IMR-90 (cell line): ENCODE data around the gene VILL. TPM values are rescaled to one million over a fixed set of nuclear protein-coding genes. Genes with fewer than 3 reads are reported as not detected.

Experiments
- ATAC-seq: fragments of 200-7000 bp; cut with Tn5 transposase; 2 replicates; pipeline ENCODE4 v1.9.1; 2020; ENCODE audit warnings: low read depth, mild to moderate bottlenecking, moderate library complexity
- BruUV-seq: library from RNA; stranded (reverse); fragments of 400-500 nt; replicated peaks from 2 replicates; lab custom pipeline; 2021; lab: Mats Ljungman, UMichigan
- CTCF ChIA-PET: fragments of 300-600 bp; formaldehyde crosslinking; extraction: SDS; loops from one replicate; lab custom pipeline; 2021; ENCODE audit warnings: antibody characterized with exemption; lab: Yijun Ruan, JAX
- POLR2A ChIA-PET: fragments of 300-600 bp; sonication (Branson Sonifier 250); formaldehyde crosslinking; loops from one replicate; lab custom pipeline; 2022; ENCODE audit warnings: antibody characterized with exemption; ENCODE audit not compliant: unreplicated experiment; lab: Charles Lee
- DNase-seq: peaks from one replicate; pipeline ENCODE4 v3.0.0; 2013
- H2AFZ ChIP-seq: replicated peaks from 2 replicates; pipeline ENCODE3; 2013; ENCODE audit warnings: low read length, mild to moderate bottlenecking; ENCODE audit not compliant: poor library complexity
- H2AK5ac ChIP-seq: 2 replicates; pipeline ENCODE4 v1.6.1; 2013; ENCODE audit warnings: low read depth, low read length, inconsistent platforms
- H2AK9ac ChIP-seq: replicated peaks from 2 replicates; pipeline ENCODE3; 2013; ENCODE audit warnings: mild to moderate bottlenecking, low read depth, low read length, moderate library complexity; ENCODE audit not compliant: poor library complexity
- H2BK120ac ChIP-seq: 2 replicates; pipeline ENCODE4 v1.6.1; 2013; ENCODE audit warnings: low read depth, low read length, inconsistent platforms
- H2BK15ac ChIP-seq: 3 replicates; pipeline ENCODE4 v1.6.1; 2013; ENCODE audit warnings: low read depth, low read length, inconsistent platforms
- H2BK20ac ChIP-seq: 2 replicates; pipeline ENCODE4 v1.6.1; 2013; ENCODE audit warnings: low read depth, mild to moderate bottlenecking, inconsistent platforms, low read length, moderate library complexity
- H2BK5ac ChIP-seq: 2 replicates; pipeline ENCODE4 v1.6.1; 2013; ENCODE audit warnings: mild to moderate bottlenecking, low read depth, low read length, inconsistent platforms; ENCODE audit not compliant: poor library complexity, severe bottlenecking
- H3K14ac ChIP-seq: replicated peaks from 2 replicates; pipeline ENCODE4 v1.6.1; 2013; ENCODE audit warnings: low read depth, low read length, inconsistent platforms
- H3K18ac ChIP-seq: 2 replicates; pipeline ENCODE4 v1.6.1; 2013; ENCODE audit warnings: low read depth, low read length, control low read depth
- H3K23ac ChIP-seq: 2 replicates; pipeline ENCODE4 v1.6.1; 2013; ENCODE audit warnings: low read depth, low read length, inconsistent platforms
- H3K27ac ChIP-seq: 2 replicates; pipeline ENCODE4 v1.5.1; 2013; ENCODE audit warnings: mild to moderate bottlenecking, control low read depth, low read length; ENCODE audit not compliant: insufficient read depth
- H3K27me3 ChIP-seq: 2 replicates; pipeline ENCODE4 v1.6.1; 2013; ENCODE audit warnings: low read length; ENCODE audit not compliant: control insufficient read depth, insufficient read depth
- H3K36me3 ChIP-seq: 2 replicates; pipeline ENCODE4 v1.6.1; 2013; ENCODE audit warnings: low read length, mixed read lengths; ENCODE audit not compliant: control insufficient read depth, insufficient read depth
- H3K4ac ChIP-seq: 2 replicates; pipeline ENCODE4 v1.6.1; 2013; ENCODE audit warnings: low read depth, low read length, inconsistent platforms
- H3K4me1 ChIP-seq: 2 replicates; pipeline ENCODE4 v1.6.1; 2013; ENCODE audit warnings: low read length, mixed read lengths; ENCODE audit not compliant: control insufficient read depth, insufficient read depth
- H3K4me2 ChIP-seq: 2 replicates; pipeline ENCODE4 v1.6.1; 2013; ENCODE audit warnings: low read depth, mild to moderate bottlenecking, control low read depth, low read length, moderate library complexity
- H3K4me3 ChIP-seq: 2 replicates; pipeline ENCODE4 v1.5.1; 2013; ENCODE audit warnings: low read depth, mild to moderate bottlenecking, control low read depth, low read length, moderate library complexity; ENCODE audit not compliant: insufficient read depth
- H3K56ac ChIP-seq: 2 replicates; pipeline ENCODE4 v1.6.1; 2013; ENCODE audit warnings: low read length, inconsistent platforms; ENCODE audit not compliant: insufficient read depth; ENCODE audit errors: extremely low read depth
- H3K79me1 ChIP-seq, 2 experiments: 2 replicates each; pipeline ENCODE4 v1.6.1; 2013; ENCODE audit warnings: low read length in 2 of 2, inconsistent platforms in 1 of 2, low read depth in 1 of 2
- H3K9ac ChIP-seq: 2 replicates; pipeline ENCODE4 v1.6.1; 2013; ENCODE audit warnings: low read depth, low read length, control low read depth
- H3K9me1 ChIP-seq: 2 replicates; pipeline ENCODE4 v1.6.1; 2013; ENCODE audit warnings: low read length, inconsistent platforms; ENCODE audit not compliant: insufficient read depth
- H3K9me3 ChIP-seq: 2 replicates; pipeline ENCODE4 v1.6.1; 2013; ENCODE audit warnings: low read length; ENCODE audit not compliant: control insufficient read depth, insufficient read depth
- H4K20me1 ChIP-seq: 2 replicates; pipeline ENCODE4 v1.6.1; 2013; ENCODE audit warnings: low read length, inconsistent platforms; ENCODE audit not compliant: insufficient read depth
- H4K5ac ChIP-seq: 2 replicates; pipeline ENCODE4 v1.6.1; 2013; ENCODE audit warnings: mild to moderate bottlenecking, low read depth, low read length, control low read depth
- H4K8ac ChIP-seq, 2 experiments: 2 replicates each; pipeline ENCODE4 v1.6.1; 2013; ENCODE audit warnings: low read depth in 2 of 2, low read length in 2 of 2, control low read depth in 1 of 2, inconsistent platforms in 1 of 2
- H4K91ac ChIP-seq: 2 replicates; pipeline ENCODE4 v1.6.1; 2013; ENCODE audit warnings: low read depth, low read length, inconsistent platforms; ENCODE audit not compliant: insufficient read depth
- BHLHE40 ChIP-seq: fragments of 150-350 bp; IDR thresholded peaks from 2 replicates; pipeline ENCODE4 v1.6.1; 2016; ENCODE audit warnings: mild to moderate bottlenecking, low read depth, low read length
- CEBPB ChIP-seq: IDR thresholded peaks from 2 replicates; pipeline ENCODE4 v1.6.1; 2012; ENCODE audit warnings: low read depth, low read length, improper control_type of control experiment
- CHD1 ChIP-seq: IDR thresholded peaks from 2 replicates; pipeline ENCODE4 v1.6.1; 2012; ENCODE audit warnings: low read depth, low read length, improper control_type of control experiment
- MAFK ChIP-seq: IDR thresholded peaks from 2 replicates; pipeline ENCODE4 v1.6.1; 2012; ENCODE audit warnings: low read depth, low read length, improper control_type of control experiment
- MAZ ChIP-seq: IDR thresholded peaks from 2 replicates; pipeline ENCODE4 v1.6.1; 2012; ENCODE audit warnings: low read depth, mild to moderate bottlenecking, low read length, improper control_type of control experiment, moderate library complexity, borderline replicate concordance
- MXI1 ChIP-seq: IDR thresholded peaks from 2 replicates; pipeline ENCODE4 v1.6.1; 2012; ENCODE audit warnings: low read depth, mild to moderate bottlenecking, low read length, moderate library complexity, borderline replicate concordance
- NFE2L2 ChIP-seq: fragments of 150-350 bp; IDR thresholded peaks from 2 replicates; pipeline ENCODE4 v1.6.1; 2016; ENCODE audit warnings: low read depth, mild to moderate bottlenecking, low read length
- POLR2A ChIP-seq: IDR thresholded peaks from 2 replicates; pipeline ENCODE4 v1.6.1; 2012; ENCODE audit warnings: mild to moderate bottlenecking, low read depth, low read length
- RAD21 ChIP-seq: IDR thresholded peaks from 2 replicates; pipeline ENCODE4 v1.6.1; 2012; ENCODE audit warnings: low read length, improper control_type of control experiment
- RCOR1 ChIP-seq: IDR thresholded peaks from 2 replicates; pipeline ENCODE4 v1.6.1; 2012; ENCODE audit warnings: mild to moderate bottlenecking, low read length, improper control_type of control experiment; ENCODE audit not compliant: insufficient replicate concordance
- RFX5 ChIP-seq: IDR thresholded peaks from 2 replicates; pipeline ENCODE4 v1.8.0; 2012; ENCODE audit warnings: low read depth, mild to moderate bottlenecking, low read length, moderate library complexity
- SMC3 ChIP-seq: fragments of 150-350 bp; IDR thresholded peaks from 2 replicates; pipeline ENCODE4 v1.6.1; 2016; ENCODE audit warnings: low read depth, mild to moderate bottlenecking, antibody characterized with exemption, low read length, moderate library complexity
- WGBS, 2 experiments: methylation state at CpG; one replicate each; pipeline versions ENCODE4 v1.1.5 to v1.1.7; 2013; ENCODE audit warnings: missing lambda C conversion rate in 2 of 2; ENCODE audit not compliant: insufficient read length in 1 of 2; ENCODE audit errors: extremely low coverage in 2 of 2; 5-methylcytosine and 5-hydroxymethylcytosine counted together
- dilution Hi-C: fragments of 300-500 bp; cut with HindIII; formaldehyde crosslinking; loops from one replicate; pipeline ENCODE4 v1.14.3; 2018; ENCODE audit warnings: low sequenced_read_pairs; ENCODE audit not compliant: unreplicated experiment
- in situ Hi-C: fragments of 300-500 bp; cut with MboI; formaldehyde crosslinking; loops from 3 replicates; pipeline ENCODE4 v1.14.3; 2019; ENCODE audit warnings: low sequenced_read_pairs, inconsistent platforms, mixed read lengths
- intact Hi-C: fragments of 100-400 bp; cut with micrococcal nuclease; formaldehyde crosslinking; loops from 2 replicates; pipeline ENCODE4 v1.10.0; 2022
- polyA plus RNA-seq, 3 experiments: library from polyadenylated mRNA; depleted of rRNA; stranded (reverse); fragments of >200 nt; gene quantifications; 2 replicates each; pipeline ENCODE4 v1.2.3, GENCODE V29; 2012; ENCODE audit warnings: low replicate concordance in 1 of 3
- total RNA-seq: library from RNA; depleted of rRNA; stranded (reverse); fragments of >200 nt; gene quantifications from 2 replicates; pipeline ENCODE4 v1.2.3, GENCODE V29; 2012
- TF ChIP-seq, protein P1 (sequence below): fragments of 150-350 bp; IDR thresholded peaks from 2 replicates; pipeline ENCODE4 v1.6.1; 2017; ENCODE audit warnings: mild to moderate bottlenecking, antibody characterized with exemption, low read length, low read depth
- TF ChIP-seq, protein P2 (sequence below): conservative IDR thresholded peaks from 2 replicates; pipeline ENCODE4 v1.5.1; 2012; ENCODE audit warnings: mild to moderate bottlenecking, low read depth, low read length, improper control_type of control experiment
- TF ChIP-seq, protein P3 (sequence below): fragments of 150-350 bp; IDR thresholded peaks from 2 replicates; pipeline ENCODE4 v1.6.1; 2016; ENCODE audit warnings: low read depth, mild to moderate bottlenecking, low read length, moderate library complexity, borderline replicate concordance

VILL gene
- total and polyA plus RNA-seq, 2 of the 4 experiments (the other 2 are of a cell fraction), result 2.3 to 4.7 TPM

DNA sequence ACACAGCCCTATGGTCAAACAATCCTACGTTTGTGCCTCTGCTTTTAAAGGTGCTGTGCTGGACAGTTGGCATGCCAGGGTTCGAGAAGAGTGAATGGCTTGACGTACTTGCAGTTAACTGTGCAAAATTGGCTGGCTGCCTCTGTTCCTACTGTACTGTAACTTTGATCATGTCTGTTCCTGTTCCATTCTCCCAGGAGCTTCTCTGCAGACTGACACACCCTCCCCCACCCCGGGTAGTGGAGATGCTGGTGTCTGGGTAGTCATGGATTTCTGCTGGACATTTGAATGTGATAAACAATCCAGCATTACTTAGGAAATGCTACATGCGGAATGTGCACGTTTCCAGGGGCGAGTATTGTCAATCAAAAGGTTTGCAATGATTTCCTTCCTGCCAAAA, 6.5 kb upstream of the VILL start:
- Histone ChIP-seq H3K56ac (no peak overlapping the region), H2AFZ (no peak overlapping the region), H3K27me3 (no peaks in the 10 kb centered on the region), H3K4me3 (no peak overlapping the region), H3K79me1 (0 out of 4 replicates have a peak, but pooled peaks cover 0 to 2% of the 10 kb centered on the region in 2 experiments), H3K27ac (no peak overlapping the region), H2BK15ac (no peak overlapping the region), H3K36me3 (peaks cover 20% of the 10 kb centered on the region), H3K18ac (no peak overlapping the region), H3K14ac (no peak overlapping the region), H4K5ac (no peak overlapping the region), H2BK5ac (no peak overlapping the region), H4K8ac (no peak overlapping the region), H2BK20ac (no peak overlapping the region), H2BK120ac (no peak overlapping the region), H4K91ac (no peak overlapping the region), H3K9me3 (no peaks in the 10 kb centered on the region), H4K20me1 (no peaks in the 10 kb centered on the region), H3K9ac (no peak overlapping the region), H2AK5ac (no peak overlapping the region), H3K23ac (no peak overlapping the region), H3K4me1 (no peaks in the 10 kb centered on the region), H3K4ac (no peak overlapping the region), H3K4me2 (no peak overlapping the region), H3K9me1 (peaks cover 7% of the 10 kb centered on the region; the same call in 1 of the 2 replicates), H2AK9ac (no peak overlapping the region)
- BruUV-seq, result no TSS peak
- dilution Hi-C loops (no loop called here), in situ Hi-C loops (no loop called here), intact Hi-C loops (no loop called here)
- no peak for DNase-seq
- ChIA-PET CTCF (no interaction called here), POLR2A (no interaction called here)
- no peak for ATAC-seq
- WGBS, 2 experiments, result no CpG with 5 or more reads among the region's 7 CpGs
- no peak for TF ChIP-seq RAD21
- TF ChIP-seq, protein P1, sequence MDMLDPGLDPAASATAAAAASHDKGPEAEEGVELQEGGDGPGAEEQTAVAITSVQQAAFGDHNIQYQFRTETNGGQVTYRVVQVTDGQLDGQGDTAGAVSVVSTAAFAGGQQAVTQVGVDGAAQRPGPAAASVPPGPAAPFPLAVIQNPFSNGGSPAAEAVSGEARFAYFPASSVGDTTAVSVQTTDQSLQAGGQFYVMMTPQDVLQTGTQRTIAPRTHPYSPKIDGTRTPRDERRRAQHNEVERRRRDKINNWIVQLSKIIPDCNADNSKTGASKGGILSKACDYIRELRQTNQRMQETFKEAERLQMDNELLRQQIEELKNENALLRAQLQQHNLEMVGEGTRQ, result no peak
- TF ChIP-seq, protein P2, sequence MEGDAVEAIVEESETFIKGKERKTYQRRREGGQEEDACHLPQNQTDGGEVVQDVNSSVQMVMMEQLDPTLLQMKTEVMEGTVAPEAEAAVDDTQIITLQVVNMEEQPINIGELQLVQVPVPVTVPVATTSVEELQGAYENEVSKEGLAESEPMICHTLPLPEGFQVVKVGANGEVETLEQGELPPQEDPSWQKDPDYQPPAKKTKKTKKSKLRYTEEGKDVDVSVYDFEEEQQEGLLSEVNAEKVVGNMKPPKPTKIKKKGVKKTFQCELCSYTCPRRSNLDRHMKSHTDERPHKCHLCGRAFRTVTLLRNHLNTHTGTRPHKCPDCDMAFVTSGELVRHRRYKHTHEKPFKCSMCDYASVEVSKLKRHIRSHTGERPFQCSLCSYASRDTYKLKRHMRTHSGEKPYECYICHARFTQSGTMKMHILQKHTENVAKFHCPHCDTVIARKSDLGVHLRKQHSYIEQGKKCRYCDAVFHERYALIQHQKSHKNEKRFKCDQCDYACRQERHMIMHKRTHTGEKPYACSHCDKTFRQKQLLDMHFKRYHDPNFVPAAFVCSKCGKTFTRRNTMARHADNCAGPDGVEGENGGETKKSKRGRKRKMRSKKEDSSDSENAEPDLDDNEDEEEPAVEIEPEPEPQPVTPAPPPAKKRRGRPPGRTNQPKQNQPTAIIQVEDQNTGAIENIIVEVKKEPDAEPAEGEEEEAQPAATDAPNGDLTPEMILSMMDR, result no peak
- no peak for TF ChIP-seq CEBPB
- TF ChIP-seq RFX5, result no peak
- no peak for TF ChIP-seq MAZ
- TF ChIP-seq, protein P3, sequence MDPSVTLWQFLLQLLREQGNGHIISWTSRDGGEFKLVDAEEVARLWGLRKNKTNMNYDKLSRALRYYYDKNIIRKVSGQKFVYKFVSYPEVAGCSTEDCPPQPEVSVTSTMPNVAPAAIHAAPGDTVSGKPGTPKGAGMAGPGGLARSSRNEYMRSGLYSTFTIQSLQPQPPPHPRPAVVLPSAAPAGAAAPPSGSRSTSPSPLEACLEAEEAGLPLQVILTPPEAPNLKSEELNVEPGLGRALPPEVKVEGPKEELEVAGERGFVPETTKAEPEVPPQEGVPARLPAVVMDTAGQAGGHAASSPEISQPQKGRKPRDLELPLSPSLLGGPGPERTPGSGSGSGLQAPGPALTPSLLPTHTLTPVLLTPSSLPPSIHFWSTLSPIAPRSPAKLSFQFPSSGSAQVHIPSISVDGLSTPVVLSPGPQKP, result no peak
- TF ChIP-seq MAFK, result no peak
- no peak for TF ChIP-seq RCOR1
- no peak for TF ChIP-seq CHD1
- TF ChIP-seq BHLHE40, result no peak
- TF ChIP-seq NFE2L2, result no peak
- no peak for TF ChIP-seq MXI1
- no peak for TF ChIP-seq POLR2A
- TF ChIP-seq SMC3, result no peak
